ENCODE measurements around the gene SUZ12. TPM values are rescaled to one million over a fixed set of nuclear protein-coding genes. Genes with fewer than 3 reads are reported as not detected.

SUZ12 gene
- total and polyA plus RNA-seq, 2 donors from 2014 or later, result 10.2 to 23.5 TPM

DNA sequence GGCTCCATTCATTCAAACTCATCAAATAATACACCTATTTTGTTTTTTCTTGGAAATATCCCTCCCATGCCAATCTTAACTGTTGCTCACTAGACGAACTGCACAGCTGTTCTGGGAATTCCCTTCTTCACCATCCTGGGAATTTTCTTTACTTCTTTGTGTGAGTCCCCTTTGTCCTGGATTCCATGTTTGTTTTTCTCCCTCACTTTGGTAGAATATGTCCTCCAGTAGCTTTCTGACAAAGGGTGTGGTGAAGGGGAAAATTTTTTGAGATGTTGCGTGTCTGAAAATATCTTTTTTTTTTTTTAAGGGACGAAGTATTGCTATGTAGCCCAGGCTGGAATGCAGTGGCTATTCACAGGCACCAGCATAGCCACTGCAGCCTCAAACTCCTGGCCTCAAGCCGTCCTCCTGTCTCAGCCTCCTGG, 18.1 kb upstream of the SUZ12 start:
- Histone ChIP-seq H3K27ac (ENCODE audit: low read depth in 2 of 2, low read length in 2 of 2) (no peak overlapping the region), H3K9me3 (ENCODE audit: control insufficient read depth in 2 of 3, insufficient read depth in 1 of 3, low read length in 3 of 3) (no peaks in the 10 kb centered on the region), H3K4me3 (ENCODE audit: low read length in 3 of 3) (no peak overlapping the region), H3K4me1 (ENCODE audit: control insufficient read depth in 2 of 3, insufficient read depth in 2 of 3, low read depth in 1 of 3, low read length in 3 of 3) (no peaks in the 10 kb centered on the region), H3K9ac (ENCODE audit: low read length in 3 of 3) (no peak overlapping the region), H3K27me3 (ENCODE audit: control insufficient read depth, insufficient read depth, low read length) (peaks cover 4% of the 10 kb centered on the region), H3K36me3 (ENCODE audit: control insufficient read depth in 2 of 3, insufficient read depth in 3 of 3, low read length in 3 of 3) (no peaks in the 10 kb centered on the region)
- TF ChIP-seq CTCF (IDR thresholded peaks at IDR 0.05; ENCODE audit: borderline replicate concordance, extremely low read depth, insufficient read depth), result no peak
- FAIRE-seq, result no peak
- no peak for DNase-seq
- intact Hi-C loops (cut with DNase I), result no loop called here

DNA sequence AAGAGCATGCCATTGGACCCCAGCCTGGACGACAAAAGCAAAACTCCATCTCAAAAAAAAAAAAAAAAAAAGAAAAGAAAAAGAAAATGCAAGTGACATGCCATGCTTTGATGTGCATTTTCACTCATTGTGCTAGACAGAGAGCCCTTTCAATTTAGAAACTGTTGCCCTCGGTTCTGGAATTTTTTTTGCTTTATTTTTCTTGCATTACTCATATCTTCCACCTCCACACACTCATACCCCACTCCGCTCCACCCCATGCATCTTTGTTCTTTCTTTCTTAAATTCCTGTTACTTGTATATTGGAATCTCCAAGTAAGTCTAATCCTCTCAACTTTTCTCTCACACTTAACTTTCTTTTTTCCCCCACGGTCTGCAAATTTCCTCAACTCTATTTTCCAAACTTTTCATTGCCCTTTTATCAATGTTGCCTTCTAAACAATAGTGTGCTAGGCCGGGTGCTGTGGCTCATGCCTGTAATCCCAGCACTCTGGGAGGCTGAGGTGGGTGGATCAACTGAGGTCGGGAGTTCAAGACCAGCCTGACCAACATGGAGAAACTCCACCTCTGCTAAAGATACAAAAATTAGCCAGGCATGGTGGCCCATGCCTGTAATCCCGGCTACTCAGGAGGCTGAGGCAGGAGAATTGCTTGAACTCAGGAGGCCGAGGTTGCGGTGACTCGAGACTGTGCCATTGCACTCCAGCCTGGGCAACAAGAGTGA, 16.8 kb upstream of the SUZ12 start:
- H3K9me3 ChIP-seq (ENCODE audit: control insufficient read depth in 2 of 3, insufficient read depth in 1 of 3, low read length in 3 of 3), result no peaks in the 10 kb centered on the region
- peaks cover 4% of the 10 kb centered on the region for H3K27me3 ChIP-seq (ENCODE audit: control insufficient read depth, insufficient read depth, low read length)
- DNase-seq, result no peak
- FAIRE-seq, result no peak
- H3K4me3 ChIP-seq (ENCODE audit: low read length in 3 of 3), result no peak overlapping the region
- no peak for TF ChIP-seq CTCF (IDR thresholded peaks at IDR 0.05; ENCODE audit: borderline replicate concordance, extremely low read depth, insufficient read depth)
- intact Hi-C loops (cut with DNase I), result no loop called here
- H3K27ac ChIP-seq (ENCODE audit: low read depth in 2 of 2, low read length in 2 of 2), result no peak overlapping the region
- H3K9ac ChIP-seq (ENCODE audit: low read length in 3 of 3), result no peak overlapping the region
- no peaks in the 10 kb centered on the region for H3K36me3 ChIP-seq (ENCODE audit: control insufficient read depth in 2 of 3, insufficient read depth in 3 of 3, low read length in 3 of 3)
- no peaks in the 10 kb centered on the region for H3K4me1 ChIP-seq (ENCODE audit: control insufficient read depth in 2 of 3, insufficient read depth in 2 of 3, low read depth in 1 of 3, low read length in 3 of 3)

GRCh38 chr17:31926100-31926729, 10.6 kb upstream of the SUZ12 start:
- H3K9me3 ChIP-seq (ENCODE audit: control insufficient read depth in 2 of 3, insufficient read depth in 1 of 3, low read length in 3 of 3), result no peaks in the 10 kb centered on the region
- DNase-seq, result no peak
- no peaks in the 10 kb centered on the region for H3K4me1 ChIP-seq (ENCODE audit: control insufficient read depth in 2 of 3, insufficient read depth in 2 of 3, low read depth in 1 of 3, low read length in 3 of 3)
- no peaks in the 10 kb centered on the region for H3K36me3 ChIP-seq (ENCODE audit: control insufficient read depth in 2 of 3, insufficient read depth in 3 of 3, low read length in 3 of 3)
- H3K27ac ChIP-seq (ENCODE audit: low read depth in 2 of 2, low read length in 2 of 2), result no peak overlapping the region
- H3K4me3 ChIP-seq (ENCODE audit: low read length in 3 of 3), result no peak overlapping the region
- FAIRE-seq, result no peak
- intact Hi-C loops (cut with DNase I), result no loop called here
- H3K27me3 ChIP-seq (ENCODE audit: control insufficient read depth, insufficient read depth, low read length), result no peaks in the 10 kb centered on the region
- no peak for TF ChIP-seq CTCF (IDR thresholded peaks at IDR 0.05; ENCODE audit: borderline replicate concordance, extremely low read depth, insufficient read depth)
- H3K9ac ChIP-seq (ENCODE audit: low read length in 3 of 3), result no peak overlapping the region
